NT2/D1 (cell line): ENCODE data around the gene DRP2.

ENCODE experiments used
- SUZ12 ChIP-seq: IDR thresholded peaks from 2 replicates; pipeline ENCODE4 v1.6.1; 2011; ENCODE audit not compliant: insufficient read length, insufficient read depth; ENCODE audit errors: extremely low read depth
- YY1 ChIP-seq: IDR thresholded peaks from 2 replicates; pipeline ENCODE4 v1.6.1; 2011; ENCODE audit not compliant: insufficient read length, insufficient read depth
- ZNF274 ChIP-seq: IDR thresholded peaks from 2 replicates; pipeline ENCODE4 v1.6.1; 2011; ENCODE audit warnings: mild to moderate bottlenecking, low read depth, low read length

GRCh38 chrX:101230636-101231035 lies 11.1 kb downstream of the DRP2 start:
- no peak for TF ChIP-seq YY1
- no peak for TF ChIP-seq ZNF274
- no peak for TF ChIP-seq SUZ12
